PC-3 (cell line): ENCODE results near the gene KXD1. TPM values are rescaled to one million over a fixed set of nuclear protein-coding genes. Genes with fewer than 3 reads are reported as not detected.

Source experiments
- ATAC-seq: fragments of 200-7000 bp; cut with Tn5 transposase; 2 replicates; pipeline ENCODE4 v1.9.1; 2020; ENCODE audit warnings: mild to moderate bottlenecking, moderate library complexity
- BruUV-seq: library from RNA; stranded (reverse); fragments of 400-500 nt; replicated peaks from 2 replicates; lab custom pipeline; 2021; lab: Mats Ljungman, UMichigan
- CTCF ChIA-PET: fragments of 300-600 bp; sonication (Branson Sonifier 250); formaldehyde crosslinking; loops from one replicate; lab custom pipeline; 2022; ENCODE audit warnings: antibody characterized with exemption; lab: Charles Lee
- POLR2A ChIA-PET: fragments of 300-600 bp; sonication (Branson Sonifier 250); formaldehyde crosslinking; loops from one replicate; lab custom pipeline; 2022; ENCODE audit warnings: antibody characterized with exemption; ENCODE audit not compliant: unreplicated experiment; lab: Charles Lee
- DNase-seq: peaks from one replicate; pipeline ENCODE4 v3.0.0-alpha.2; 2015
- H2AFZ ChIP-seq: fragments of 300-600 bp; sonication (generic); 2 replicates; pipeline ENCODE4 v1.6.0; 2016; ENCODE audit warnings: antibody characterized with exemption, low read length
- H3F3A ChIP-seq: fragments of 300-600 bp; sonication (generic); one replicate; pipeline ENCODE4 v1.6.0; 2017; ENCODE audit warnings: antibody characterized with exemption, low read length, control low read depth, mild to moderate bottlenecking; ENCODE audit not compliant: unreplicated experiment
- H3K27ac ChIP-seq: fragments of 300-600 bp; sonication (generic); 2 replicates; pipeline ENCODE4 v1.5.1; 2016; ENCODE audit warnings: mild to moderate bottlenecking, low read length
- H3K27me3 ChIP-seq: fragments of 300-600 bp; sonication (generic); 2 replicates; pipeline ENCODE4 v1.6.1; 2016; ENCODE audit warnings: low read length, mixed read lengths
- H3K36me3 ChIP-seq: fragments of 300-600 bp; sonication (generic); 2 replicates; pipeline ENCODE4 v1.6.1; 2016; ENCODE audit warnings: low read depth, mixed run types, low read length, mixed read lengths
- H3K4me1 ChIP-seq: fragments of 300-600 bp; sonication (generic); 2 replicates; pipeline ENCODE4 v1.5.1; 2016; ENCODE audit warnings: low read length; ENCODE audit not compliant: insufficient read depth
- H3K4me2 ChIP-seq: fragments of 300-600 bp; sonication (generic); 2 replicates; pipeline ENCODE4 v1.6.0; 2016; ENCODE audit warnings: low read length
- H3K4me3 ChIP-seq: fragments of 300-600 bp; sonication (generic); 2 replicates; pipeline ENCODE4 v1.5.1; 2016; ENCODE audit warnings: mild to moderate bottlenecking, low read length, mixed read lengths
- H3K79me2 ChIP-seq: fragments of 300-600 bp; sonication (generic); 2 replicates; pipeline ENCODE4 v1.6.1; 2017; ENCODE audit warnings: low read length, mixed read lengths
- H3K9ac ChIP-seq: fragments of 300-600 bp; sonication (generic); 2 replicates; pipeline ENCODE4 v1.6.0; 2016; ENCODE audit warnings: mild to moderate bottlenecking, low read length
- H3K9me2 ChIP-seq: fragments of 300-600 bp; sonication (generic); replicated peaks from 2 replicates; pipeline ENCODE4 v1.6.1; 2016; ENCODE audit warnings: mixed run types, low read length, mixed read lengths
- H3K9me3 ChIP-seq: fragments of 300-600 bp; sonication (generic); 2 replicates; pipeline ENCODE4 v1.6.1; 2016; ENCODE audit warnings: low read length, mixed read lengths
- H4K20me1 ChIP-seq: fragments of 300-600 bp; sonication (generic); 2 replicates; pipeline ENCODE4 v1.6.1; 2016; ENCODE audit warnings: low read length, mixed read lengths
- CTCF ChIP-seq: fragments of 300-600 bp; sonication (generic); conservative IDR thresholded peaks from 2 replicates; pipeline ENCODE4 v1.5.1; 2017; ENCODE audit warnings: antibody characterized with exemption, low read depth, mild to moderate bottlenecking, low read length
- EZH2 ChIP-seq: fragments of 300-600 bp; sonication (generic); IDR thresholded peaks from one replicate; pipeline ENCODE4 v1.6.1; 2017; ENCODE audit warnings: antibody characterized with exemption, mild to moderate bottlenecking, low read length; ENCODE audit not compliant: unreplicated experiment
- EZH2phosphoT487 ChIP-seq: fragments of 300-600 bp; sonication (generic); IDR thresholded peaks from 2 replicates; pipeline ENCODE4 v1.6.1; 2018; ENCODE audit warnings: mild to moderate bottlenecking, antibody characterized with exemption, low read length, borderline replicate concordance
- intact Hi-C: fragments of 100-400 bp; cut with micrococcal nuclease; formaldehyde crosslinking; loops from 2 replicates; pipeline ENCODE4 v1.9.0; 2023
- total RNA-seq: library from RNA; depleted of rRNA; stranded (reverse); fragments of >200 nt; gene quantifications from 2 replicates; pipeline ENCODE4 v1.2.3, GENCODE V29; 2014

Gene KXD1
- total RNA-seq, 1 experiment from 2014 or later = 137 TPM

- Histone ChIP-seq H3K27ac (no peak overlapping the region), H3K79me2 (peaks cover 11% of the 10 kb centered on the region), H3K27me3 (no peaks in the 10 kb centered on the region), H3K4me1 (peaks cover 13% of the 10 kb centered on the region; the same call in 1 of the 2 replicates), H3K9me2 (no peaks in the 10 kb centered on the region), H3K36me3 (peaks cover 7% of the 10 kb centered on the region; the same call in 1 of the 2 replicates), H2AFZ (peak overlapping the region; percentile 42), H3K4me2 (peak overlapping the region; percentile 89), H3K9me3 (no peaks in the 10 kb centered on the region), H3K4me3 (peak overlapping the region; percentile 70), H3F3A (no peaks in the 10 kb centered on the region), H4K20me1 (no peaks in the 10 kb centered on the region), H3K9ac (peak overlapping the region; percentile 46; the same call in 1 of the 2 replicates)
- DNase-seq (no peak), ATAC-seq (no peak)
- no peak for TF ChIP-seq EZH2
- no peak for TF ChIP-seq EZH2phosphoT487
- no peak for TF ChIP-seq CTCF
- POLR2A ChIA-PET = interaction anchor here (0.5 kb wide), 1 partner anchor 21 kb away, joined by 3 read pairs; no protein-coding TSS in a partner anchor
- BruUV-seq = no TSS peak
- intact Hi-C loops = no loop called here
- CTCF ChIA-PET = interaction anchor here (0.7 kb wide), 1 partner anchor 71 kb away, joined by 3 read pairs; no protein-coding TSS in a partner anchor
Observed at GRCh38 chr19:18541992-18542940, 15.4 kb upstream of the KXD1 start.

GRCh38 chr19:18542941-18543813, 14.5 kb upstream of the KXD1 start, which contains the start of gene FKBP8:
FKBP8 (minus strand) TSS chr19:18543573; CDS start chr19:18541970, 1,603 bp downstream.
- BruUV-seq = no TSS peak
- ChIA-PET CTCF (no interaction called here), POLR2A (no interaction called here)
- Histone ChIP-seq H3K27me3 (no peaks in the 10 kb centered on the region), H3K27ac (no peak within 1 kb of the TSS), H3K9me2 (no peaks in the 10 kb centered on the region), H3K9ac (peak within 1 kb of the TSS; percentile 46; the same call in 1 of the 2 replicates), H3K36me3 (peaks cover 5% of the 10 kb centered on the region; the same call in 1 of the 2 replicates), H3K4me2 (peak within 1 kb of the TSS; percentile 94), H3K79me2 (peaks cover 11% of the 10 kb centered on the region), H4K20me1 (no peaks in the 10 kb centered on the region), H3F3A (no peaks in the 10 kb centered on the region), H3K4me3 (peak within 1 kb of the TSS; percentile 72), H2AFZ (peak within 1 kb of the TSS; percentile 97), H3K4me1 (peaks cover 13% of the 10 kb centered on the region; the same call in 1 of the 2 replicates), H3K9me3 (no peaks in the 10 kb centered on the region)
- peak; percentile 98 for ATAC-seq
- peak; percentile 91 for DNase-seq
- intact Hi-C loops = no loop called here
- no peak for TF ChIP-seq EZH2phosphoT487
